G401.6 (cell line): ENCODE results near the gene FAM20C.
"Not testable (repeated sequence)": the region's sequence is repeated elsewhere in the genome, so short reads cannot be mapped to it uniquely, and the experiment has no call there.

Experiments used
- FAIRE-seq: peaks from 2 replicates; lab custom pipeline; 2012; peaks lifted over from hg19 to GRCh38; lab: Jason Lieb, UNC

Gene FAM20C

DNA sequence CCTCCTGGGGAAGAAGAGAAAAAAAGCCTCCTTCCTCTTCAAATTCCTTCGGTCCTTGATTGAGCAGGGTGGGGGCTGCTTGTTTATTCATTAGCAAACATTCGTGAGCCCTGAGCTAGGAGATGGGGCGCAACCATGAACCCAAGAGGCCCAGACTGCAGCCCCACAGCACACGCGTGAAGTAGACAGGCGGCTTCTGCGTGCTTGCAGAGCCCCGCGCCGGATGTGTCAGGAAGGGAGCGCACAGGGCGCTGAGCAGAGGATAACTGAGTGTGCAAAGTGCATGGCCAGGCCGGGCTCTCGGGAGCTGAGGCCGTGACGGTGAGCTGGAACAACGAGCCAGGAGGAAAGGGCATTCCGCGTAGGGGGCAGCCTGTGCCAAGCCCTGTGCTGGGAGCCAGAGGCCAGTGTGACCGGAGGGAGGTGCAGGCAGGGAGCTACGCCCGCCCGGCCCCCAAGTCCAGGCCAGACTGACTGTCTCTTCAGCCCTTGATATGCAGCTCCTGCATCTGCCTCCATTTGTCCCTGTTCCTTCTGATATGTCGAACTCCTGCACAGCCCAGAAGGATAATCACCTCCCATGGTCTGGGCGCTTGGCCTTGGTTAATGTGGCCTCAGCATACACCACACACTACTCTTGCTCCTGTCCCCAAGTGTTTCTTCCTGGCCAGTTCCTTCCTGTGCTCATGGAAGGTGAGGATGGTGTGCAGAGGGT is 102.2 kb downstream of the FAM20C start:
- FAIRE-seq, result no peak

DNA sequence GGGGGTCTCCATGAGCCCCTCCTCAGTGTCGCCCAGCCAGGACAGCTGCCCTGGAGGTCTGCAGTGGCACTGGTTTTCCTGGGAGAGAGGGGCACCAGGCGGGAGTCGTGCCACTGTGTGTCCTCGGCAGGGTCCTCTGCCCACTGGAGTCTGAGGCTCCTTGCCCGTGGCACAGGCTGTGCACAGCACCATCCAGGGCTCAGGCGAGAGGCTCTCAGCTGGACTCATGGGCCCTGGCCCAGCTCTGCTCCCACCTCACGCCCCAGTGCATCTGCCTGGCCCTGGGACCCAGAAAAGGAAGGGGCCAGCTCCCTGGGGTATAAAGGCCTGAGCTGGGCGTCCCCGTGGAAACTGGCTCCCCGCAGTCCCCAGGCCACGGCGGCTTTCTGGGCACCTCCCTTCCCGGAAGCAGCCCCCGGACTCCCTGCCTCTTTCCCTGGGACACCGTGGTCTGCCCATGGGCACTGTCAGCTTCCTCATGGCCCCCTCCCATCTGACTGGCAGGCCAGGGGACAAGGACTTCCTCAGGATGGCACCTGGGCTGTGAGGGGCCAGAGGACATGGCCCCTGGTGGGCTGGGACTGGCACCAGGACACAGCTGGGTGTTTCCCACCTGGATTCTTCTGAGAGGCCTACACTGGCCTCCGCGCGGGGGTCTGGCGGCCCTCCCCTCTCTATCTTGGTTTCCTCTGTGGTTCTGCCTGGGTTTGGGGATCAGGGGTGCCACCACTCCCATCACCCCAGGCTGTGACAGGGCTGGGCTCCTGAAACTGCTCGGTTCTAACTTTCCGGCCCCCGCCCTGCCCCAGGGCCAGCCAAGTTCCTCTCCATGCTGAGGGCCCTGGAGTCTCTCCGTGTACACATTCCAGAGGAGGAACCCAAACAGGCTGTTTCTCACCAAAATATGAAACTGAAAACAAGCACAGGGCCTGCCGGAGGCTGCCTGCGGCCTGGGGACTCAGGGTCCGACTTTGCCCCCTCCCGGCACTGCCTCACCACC is 103.1 kb downstream of the FAM20C start:
- FAIRE-seq, result no peak

GRCh38 chr7:296373-296945 is 104.1 kb downstream of the FAM20C start:
- no peak for FAIRE-seq

GRCh38 chr7:297141-297540 is 104.8 kb downstream of the FAM20C start:
- not testable (repeated sequence) for FAIRE-seq

GRCh38 chr7:297611-298374 is 105.4 kb downstream of the FAM20C start:
- FAIRE-seq, result no peak

GRCh38 chr7:298375-298702 is 106.0 kb downstream of the FAM20C start:
- FAIRE-seq, result no peak

DNA sequence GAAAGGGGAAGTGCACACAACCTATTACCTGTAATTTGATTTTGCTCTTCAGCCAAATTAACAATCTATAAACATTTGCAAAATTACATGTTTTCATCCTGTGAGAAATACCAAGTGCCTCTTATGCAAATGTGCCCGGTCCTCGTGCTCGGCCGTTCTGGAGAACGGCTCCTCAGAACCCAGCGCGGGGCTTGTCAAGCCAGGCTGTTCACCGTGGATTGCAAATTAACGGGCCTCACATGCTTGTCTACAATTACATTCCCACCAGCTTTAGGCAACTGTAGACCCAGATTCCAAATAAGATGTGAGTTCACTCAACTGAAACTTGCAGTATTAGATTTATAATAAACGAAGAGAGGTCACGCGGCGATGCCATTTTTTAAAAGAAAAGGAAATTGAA is 106.4 kb downstream of the FAM20C start:
- FAIRE-seq, result no peak

GRCh38 chr7:299169-299568 is 106.8 kb downstream of the FAM20C start:
- no peak for FAIRE-seq

DNA sequence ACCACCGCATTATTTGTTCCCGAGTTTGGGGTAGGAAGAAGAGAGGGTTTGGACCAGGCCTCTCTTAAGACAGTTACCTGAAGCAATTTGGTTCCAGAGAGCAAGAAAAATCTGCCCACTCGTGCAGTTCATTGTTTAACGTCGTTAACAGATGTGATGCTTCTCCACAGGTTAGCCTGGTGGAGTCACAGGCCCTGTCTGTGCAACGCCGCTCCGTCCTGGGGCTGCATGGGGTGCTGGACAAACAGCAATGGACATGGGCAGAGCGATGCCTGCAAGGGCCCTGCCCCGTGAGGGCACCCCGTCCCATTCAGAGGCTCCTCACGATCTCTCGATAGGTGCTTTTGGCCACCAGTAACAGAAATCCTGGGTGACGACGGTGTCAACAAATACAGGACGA is 107.3 kb downstream of the FAM20C start:
- no peak for FAIRE-seq

DNA sequence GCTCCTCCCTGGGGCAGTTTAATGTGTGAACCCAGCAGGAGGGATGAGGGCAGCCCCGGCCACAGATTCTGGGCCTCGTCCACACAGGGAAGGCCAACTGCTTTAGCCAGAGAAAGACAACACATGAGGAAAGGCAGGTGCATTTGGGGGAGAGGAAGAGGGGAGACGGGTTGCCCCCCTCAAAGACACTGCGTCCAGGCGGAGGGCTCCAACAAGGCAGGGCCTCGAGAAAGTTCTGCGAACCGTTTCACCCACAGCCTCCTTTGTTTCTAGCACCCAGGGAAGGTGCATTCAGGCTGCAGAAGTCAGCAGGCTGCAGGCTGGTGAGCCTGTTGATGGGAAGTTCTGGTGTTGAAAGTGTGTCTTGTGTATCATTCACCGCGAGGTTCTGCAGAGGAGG is 107.7 kb downstream of the FAM20C start:
- no peak for FAIRE-seq

GRCh38 chr7:300546-301290 is 108.3 kb downstream of the FAM20C start:
- FAIRE-seq, result no peak

GRCh38 chr7:301291-302053 is 109.1 kb downstream of the FAM20C start:
- FAIRE-seq, result no peak

GRCh38 chr7:302054-302992 is 110.0 kb downstream of the FAM20C start:
- FAIRE-seq, result no peak

GRCh38 chr7:303425-303824 is 111.1 kb downstream of the FAM20C start:
- no peak for FAIRE-seq

- no peak for FAIRE-seq
These were observed 111.7 kb downstream of the FAM20C start for GRCh38 chr7:303884-304573.

- no peak for FAIRE-seq
These were observed 112.4 kb downstream of the FAM20C start for GRCh38 chr7:304574-305409.

- FAIRE-seq, result no peak
These were observed 113.2 kb downstream of the FAM20C start for GRCh38 chr7:305410-306151.
